WERI-Rb-1 (cell line): ENCODE data around the gene COASY.

ENCODE experiments used
- DNase-seq: peaks from one replicate; pipeline ENCODE4 v3.0.0-alpha.2; 2020
- H3K27ac ChIP-seq: fragments of 250-450 bp; sonication (Bioruptor Pico); 2 replicates; pipeline ENCODE4 v1.5.1; 2020; ENCODE audit warnings: mild to moderate bottlenecking, moderate library complexity
- H3K27me3 ChIP-seq: fragments of 250-450 bp; sonication (Bioruptor Pico); 2 replicates; pipeline ENCODE4 v1.5.1; 2021; ENCODE audit warnings: mild to moderate bottlenecking, low read depth, moderate library complexity; ENCODE audit not compliant: insufficient read depth, severe bottlenecking
- H3K36me3 ChIP-seq: fragments of 250-450 bp; sonication (Bioruptor Pico); 2 replicates; pipeline ENCODE4 v1.5.1; 2020; ENCODE audit warnings: mild to moderate bottlenecking, moderate library complexity
- H3K4me3 ChIP-seq: 2 replicates; pipeline ENCODE4 v1.5.1; 2011; ENCODE audit warnings: low read depth, mild to moderate bottlenecking, control low read depth, low read length
- H3K9me3 ChIP-seq: fragments of 250-450 bp; sonication (Bioruptor Pico); 2 replicates; pipeline ENCODE4 v1.5.1; 2021; ENCODE audit warnings: mild to moderate bottlenecking, moderate library complexity; ENCODE audit not compliant: severe bottlenecking
- TF ChIP-seq, protein P1 (sequence below): IDR thresholded peaks from 2 replicates; pipeline ENCODE4 v1.5.1; 2011; ENCODE audit warnings: low read depth, mild to moderate bottlenecking, control low read depth, inconsistent platforms, low read length

COASY gene

DNA sequence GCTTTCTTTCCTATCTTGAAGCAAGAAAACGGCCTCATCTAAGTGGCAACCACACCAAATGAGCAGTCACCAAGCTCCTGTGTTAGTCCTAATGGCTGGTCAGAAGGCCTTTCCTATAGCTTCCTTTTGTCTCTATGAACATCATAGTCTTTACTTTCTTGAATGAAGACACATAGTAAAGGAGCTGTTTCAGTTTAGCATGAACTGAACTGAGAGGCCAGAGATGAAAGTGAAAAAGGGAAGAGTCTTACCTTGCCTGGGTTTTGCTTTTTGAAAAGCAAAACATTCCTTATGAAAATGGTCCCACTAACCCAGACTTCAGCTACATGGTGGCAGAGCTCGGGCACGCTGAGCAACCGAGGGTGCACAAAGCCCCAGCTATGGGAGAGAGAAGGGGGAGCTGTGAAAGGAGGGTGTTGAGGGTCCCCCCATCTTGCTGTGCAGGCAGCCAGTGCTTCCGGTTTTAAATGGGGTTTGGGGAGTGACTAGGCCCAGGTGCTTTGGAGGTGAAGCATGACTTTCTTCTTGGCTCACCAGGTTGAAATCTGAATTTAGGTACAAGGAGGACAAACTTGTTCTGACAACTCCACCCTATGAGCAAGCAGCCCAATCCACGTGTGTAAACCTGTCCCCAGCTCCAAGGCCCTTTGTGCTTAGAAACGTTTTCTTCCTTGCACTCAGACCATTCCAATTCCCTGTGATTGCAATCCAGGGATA, 24.7 kb downstream of the COASY start:
- no peak for DNase-seq
- H3K9me3 ChIP-seq, result no peaks in the 10 kb centered on the region
- H3K27me3 ChIP-seq, result no peaks in the 10 kb centered on the region
- no peak overlapping the region for H3K27ac ChIP-seq
- H3K36me3 ChIP-seq, result peaks cover 94% of the 10 kb centered on the region
- H3K4me3 ChIP-seq, result no peak overlapping the region
- TF ChIP-seq, protein P1, sequence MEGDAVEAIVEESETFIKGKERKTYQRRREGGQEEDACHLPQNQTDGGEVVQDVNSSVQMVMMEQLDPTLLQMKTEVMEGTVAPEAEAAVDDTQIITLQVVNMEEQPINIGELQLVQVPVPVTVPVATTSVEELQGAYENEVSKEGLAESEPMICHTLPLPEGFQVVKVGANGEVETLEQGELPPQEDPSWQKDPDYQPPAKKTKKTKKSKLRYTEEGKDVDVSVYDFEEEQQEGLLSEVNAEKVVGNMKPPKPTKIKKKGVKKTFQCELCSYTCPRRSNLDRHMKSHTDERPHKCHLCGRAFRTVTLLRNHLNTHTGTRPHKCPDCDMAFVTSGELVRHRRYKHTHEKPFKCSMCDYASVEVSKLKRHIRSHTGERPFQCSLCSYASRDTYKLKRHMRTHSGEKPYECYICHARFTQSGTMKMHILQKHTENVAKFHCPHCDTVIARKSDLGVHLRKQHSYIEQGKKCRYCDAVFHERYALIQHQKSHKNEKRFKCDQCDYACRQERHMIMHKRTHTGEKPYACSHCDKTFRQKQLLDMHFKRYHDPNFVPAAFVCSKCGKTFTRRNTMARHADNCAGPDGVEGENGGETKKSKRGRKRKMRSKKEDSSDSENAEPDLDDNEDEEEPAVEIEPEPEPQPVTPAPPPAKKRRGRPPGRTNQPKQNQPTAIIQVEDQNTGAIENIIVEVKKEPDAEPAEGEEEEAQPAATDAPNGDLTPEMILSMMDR, result no peak

DNA sequence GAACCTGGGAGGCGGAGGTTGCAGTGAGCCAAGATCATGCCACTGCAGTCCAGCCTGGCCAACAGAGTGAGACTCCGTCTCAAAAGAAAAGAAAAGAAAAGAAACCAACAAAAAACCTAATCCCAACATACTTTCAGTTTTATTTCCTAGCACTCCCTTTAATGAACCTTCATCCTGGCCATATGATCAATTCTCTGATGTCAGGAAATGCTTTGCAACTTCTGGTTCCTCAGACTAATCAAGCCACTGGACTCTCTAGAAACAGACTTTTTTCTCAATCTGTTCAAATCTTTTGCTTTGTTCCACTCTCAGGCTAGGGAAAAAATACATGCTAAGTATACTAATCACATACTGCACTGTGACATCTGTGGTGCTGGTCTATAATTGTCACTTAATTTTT, 28.9 kb downstream of the COASY start:
- TF ChIP-seq, protein P1, result no peak
- peaks cover 63% of the 10 kb centered on the region for H3K36me3 ChIP-seq

GRCh38 chr17:42591411-42591810, 29.5 kb downstream of the COASY start:
- H3K36me3 ChIP-seq, result peaks cover 59% of the 10 kb centered on the region
- TF ChIP-seq, protein P1, result no peak

More for the DNA sequence above, 28.9 kb downstream of the COASY start:
- DNase-seq, result no peak
- Histone ChIP-seq H3K27ac (no peak overlapping the region), H3K27me3 (no peaks in the 10 kb centered on the region), H3K9me3 (no peaks in the 10 kb centered on the region), H3K4me3 (no peak overlapping the region)

DNA sequence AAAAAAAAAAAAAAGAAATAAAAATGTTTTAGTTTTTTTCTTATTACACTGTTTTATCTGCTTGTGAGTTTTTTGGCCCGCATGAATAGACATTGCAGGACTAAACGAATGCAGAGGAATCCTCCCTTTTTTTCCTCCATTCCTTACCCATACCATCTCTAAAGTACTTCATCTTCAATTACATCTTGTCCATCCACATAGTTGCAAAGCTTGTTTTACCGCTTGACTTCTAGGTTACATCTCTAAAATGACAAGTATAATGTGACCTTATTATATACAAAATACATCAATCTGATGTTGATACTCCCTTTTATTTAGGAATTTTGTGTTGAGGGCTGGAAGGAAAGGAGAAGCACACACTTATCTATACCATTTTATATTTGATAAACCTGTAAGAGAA, 34.4 kb downstream of the COASY start:
- Histone ChIP-seq H3K4me3 (no peak overlapping the region), H3K36me3 (peaks cover 14% of the 10 kb centered on the region), H3K27me3 (no peaks in the 10 kb centered on the region), H3K9me3 (no peaks in the 10 kb centered on the region), H3K27ac (no peak overlapping the region)
- TF ChIP-seq, protein P1, result no peak
- no peak for DNase-seq

More at GRCh38 chr17:42591411-42591810, 29.5 kb downstream of the COASY start:
- no peaks in the 10 kb centered on the region for H3K9me3 ChIP-seq
- no peak overlapping the region for H3K27ac ChIP-seq
- H3K27me3 ChIP-seq, result no peaks in the 10 kb centered on the region
- no peak overlapping the region for H3K4me3 ChIP-seq
- no peak for DNase-seq

GRCh38 chr17:42598905-42599304, 37.0 kb downstream of the COASY start:
- Histone ChIP-seq H3K4me3 (no peak overlapping the region), H3K27me3 (no peaks in the 10 kb centered on the region), H3K9me3 (no peaks in the 10 kb centered on the region), H3K36me3 (peaks cover 9% of the 10 kb centered on the region; the same call in 1 of the 2 replicates), H3K27ac (no peak overlapping the region)
- TF ChIP-seq, protein P1, result no peak
- no peak for DNase-seq

DNA sequence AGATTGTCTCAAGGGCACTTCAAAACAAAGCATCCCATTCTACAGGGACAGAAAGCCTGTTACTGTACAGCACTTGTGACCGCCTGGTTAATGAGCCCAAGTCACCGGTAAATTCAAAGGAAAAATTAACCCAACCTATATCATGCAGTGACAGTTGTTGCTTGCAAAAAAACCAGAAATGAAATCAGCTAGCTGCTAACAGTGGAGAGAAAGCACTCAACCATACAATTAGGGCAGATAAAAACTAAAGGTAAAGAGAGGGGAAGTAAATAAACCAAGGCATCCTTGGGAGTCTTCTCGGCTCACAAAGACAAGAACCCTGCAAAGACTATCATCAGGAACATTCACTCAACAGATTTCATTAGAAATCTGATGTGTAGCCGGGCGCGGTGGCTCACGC, 41.4 kb downstream of the COASY start:
- no peak for DNase-seq
- H3K27ac ChIP-seq, result no peak overlapping the region

More for the DNA sequence above, 41.4 kb downstream of the COASY start:
- Histone ChIP-seq H3K27me3 (no peaks in the 10 kb centered on the region), H3K4me3 (no peak overlapping the region), H3K36me3 (peaks cover 5% of the 10 kb centered on the region; the same call in 1 of the 2 replicates), H3K9me3 (no peaks in the 10 kb centered on the region)
- TF ChIP-seq, protein P1, result no peak
